ENCODE results near the gene WDR1. TPM values are rescaled to one million over a fixed set of nuclear protein-coding genes. Genes with fewer than 3 reads are reported as not detected.

Gene WDR1
- total RNA-seq, 1 donor: 314 TPM

- Histone ChIP-seq H3K27ac (ENCODE audit: low read depth, low read length) (no peak overlapping the region), H3K27me3 (ENCODE audit: insufficient read depth, low read length) (no peaks in the 10 kb centered on the region), H3K36me3 (ENCODE audit: insufficient read depth, low read length) (peaks cover 97% of the 10 kb centered on the region), H3K79me2 (ENCODE audit: insufficient read depth, low read length) (peaks cover 98% of the 10 kb centered on the region), H4K20me1 (ENCODE audit: insufficient read depth, low read length) (peaks cover 86% of the 10 kb centered on the region), H3K4me1 (ENCODE audit: insufficient read depth, low read length) (no peaks in the 10 kb centered on the region), H3K4me3 (ENCODE audit: insufficient read depth, low read length) (no peak overlapping the region), H3K4me2 (ENCODE audit: insufficient read depth, low read length) (no peak overlapping the region), H3K9me3 (ENCODE audit: low read depth, low read length) (no peaks in the 10 kb centered on the region), H2AFZ (ENCODE audit: low read length) (no peak overlapping the region)
- DNase-seq (ENCODE audit: insufficient read length, low spot score, missing footprints): peak; percentile 56
- TF ChIP-seq CTCF (IDR thresholded peaks at IDR 0.05; ENCODE audit: extremely low read depth, low read depth, low read length): no peak
These were observed 32.5 kb downstream of the WDR1 start for GRCh38 chr4:10083861-10084641.

GRCh38 chr4:10083331-10083771 lies 33.2 kb downstream of the WDR1 start:
- Histone ChIP-seq H3K9me3 (ENCODE audit: low read depth, low read length) (no peaks in the 10 kb centered on the region), H2AFZ (ENCODE audit: low read length) (no peak overlapping the region), H3K4me1 (ENCODE audit: insufficient read depth, low read length) (no peaks in the 10 kb centered on the region), H3K27ac (ENCODE audit: low read depth, low read length) (no peak overlapping the region), H4K20me1 (ENCODE audit: insufficient read depth, low read length) (peaks cover 83% of the 10 kb centered on the region), H3K36me3 (ENCODE audit: insufficient read depth, low read length) (peaks cover 98% of the 10 kb centered on the region), H3K27me3 (ENCODE audit: insufficient read depth, low read length) (no peaks in the 10 kb centered on the region), H3K4me3 (ENCODE audit: insufficient read depth, low read length) (no peak overlapping the region), H3K79me2 (ENCODE audit: insufficient read depth, low read length) (peaks cover 98% of the 10 kb centered on the region), H3K4me2 (ENCODE audit: insufficient read depth, low read length) (no peak overlapping the region)
- no peak for TF ChIP-seq CTCF (IDR thresholded peaks at IDR 0.05; ENCODE audit: extremely low read depth, low read depth, low read length)
- DNase-seq (ENCODE audit: insufficient read length, low spot score, missing footprints): no peak

GRCh38 chr4:10082459-10083272 lies 33.9 kb downstream of the WDR1 start:
- H3K36me3 ChIP-seq (ENCODE audit: insufficient read depth, low read length): peaks cover 98% of the 10 kb centered on the region
- H3K4me2 ChIP-seq (ENCODE audit: insufficient read depth, low read length): no peak overlapping the region
- DNase-seq (ENCODE audit: insufficient read length, low spot score, missing footprints): peak; percentile 85
- TF ChIP-seq CTCF (IDR thresholded peaks at IDR 0.05; ENCODE audit: extremely low read depth, low read depth, low read length): no peak
- no peak overlapping the region for H3K27ac ChIP-seq (ENCODE audit: low read depth, low read length)
- H3K27me3 ChIP-seq (ENCODE audit: insufficient read depth, low read length): no peaks in the 10 kb centered on the region
- H2AFZ ChIP-seq (ENCODE audit: low read length): no peak overlapping the region
- H3K4me3 ChIP-seq (ENCODE audit: insufficient read depth, low read length): no peak overlapping the region
- no peaks in the 10 kb centered on the region for H3K4me1 ChIP-seq (ENCODE audit: insufficient read depth, low read length)
- H3K9me3 ChIP-seq (ENCODE audit: low read depth, low read length): no peaks in the 10 kb centered on the region
- H3K79me2 ChIP-seq (ENCODE audit: insufficient read depth, low read length): peaks cover 98% of the 10 kb centered on the region
- H4K20me1 ChIP-seq (ENCODE audit: insufficient read depth, low read length): peaks cover 85% of the 10 kb centered on the region

- Histone ChIP-seq H2AFZ (ENCODE audit: low read length) (no peak overlapping the region), H4K20me1 (ENCODE audit: insufficient read depth, low read length) (peaks cover 81% of the 10 kb centered on the region), H3K27me3 (ENCODE audit: insufficient read depth, low read length) (no peaks in the 10 kb centered on the region), H3K4me2 (ENCODE audit: insufficient read depth, low read length) (no peak overlapping the region), H3K27ac (ENCODE audit: low read depth, low read length) (no peak overlapping the region), H3K36me3 (ENCODE audit: insufficient read depth, low read length) (peaks cover 98% of the 10 kb centered on the region), H3K4me3 (ENCODE audit: insufficient read depth, low read length) (no peak overlapping the region), H3K79me2 (ENCODE audit: insufficient read depth, low read length) (peaks cover 97% of the 10 kb centered on the region), H3K9me3 (ENCODE audit: low read depth, low read length) (no peaks in the 10 kb centered on the region), H3K4me1 (ENCODE audit: insufficient read depth, low read length) (no peaks in the 10 kb centered on the region)
- no peak for DNase-seq (ENCODE audit: insufficient read length, low spot score, missing footprints)
- no peak for TF ChIP-seq CTCF (IDR thresholded peaks at IDR 0.05; ENCODE audit: extremely low read depth, low read depth, low read length)
These were observed 34.6 kb downstream of the WDR1 start for GRCh38 chr4:10082047-10082446.
